ENCODE measurements around the gene RAB25. TPM values are rescaled to one million over a fixed set of nuclear protein-coding genes. Genes with fewer than 3 reads are reported as not detected.

The RAB25 gene
- total RNA-seq, 1 donor from 2014 or later = 0.38 TPM

DNA sequence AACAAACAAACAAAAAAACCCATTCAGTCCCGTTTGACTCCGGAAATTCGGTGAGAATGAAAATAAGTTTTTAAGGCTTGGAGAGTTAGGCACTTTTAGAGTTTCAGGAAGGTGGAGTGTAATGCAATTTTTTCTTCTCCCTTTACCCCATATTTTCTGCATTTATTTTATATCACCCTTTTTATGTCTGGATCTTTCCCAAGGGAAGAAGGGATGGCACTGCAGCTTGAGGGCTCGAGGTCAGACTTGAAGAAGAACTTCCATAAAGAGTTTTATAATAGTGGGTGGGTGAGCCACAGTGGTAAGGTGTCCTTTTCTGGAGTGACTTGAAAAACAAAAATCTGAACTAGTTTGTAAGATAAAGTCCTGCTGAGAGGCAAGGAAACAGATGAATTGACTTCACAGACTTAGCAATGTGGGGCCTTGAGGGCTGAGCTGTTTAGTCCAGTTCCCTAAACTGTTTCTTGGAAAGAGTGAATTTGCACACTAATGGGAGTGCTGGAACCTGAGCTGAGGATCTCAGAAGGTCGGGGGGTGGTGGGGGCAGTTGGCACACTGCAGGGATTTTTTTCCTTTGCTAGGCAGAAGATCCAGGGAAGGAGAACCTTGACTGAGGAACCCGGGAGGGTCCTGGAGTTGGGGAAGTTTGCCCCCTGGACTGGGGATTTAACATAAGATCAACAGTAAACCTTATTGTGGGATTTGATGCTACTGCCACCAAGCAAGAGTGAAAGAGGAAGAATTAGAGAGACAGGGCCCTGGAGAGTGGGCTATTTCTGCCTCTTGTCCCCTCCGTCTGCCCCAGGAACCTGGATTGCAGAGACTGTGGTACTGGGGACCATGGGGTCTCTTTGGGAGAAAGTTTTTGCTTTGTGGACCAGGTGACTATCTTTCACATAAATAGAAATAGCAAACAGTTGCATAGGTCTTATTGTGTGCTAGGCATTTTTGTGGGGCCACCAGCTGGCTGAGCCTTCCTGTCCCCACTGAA, 23.1 kb downstream of the RAB25 start:
- DNase-seq = no peak
- no peak for ATAC-seq (ENCODE audit: low read depth)
- Mint-ChIP-seq H3K27me3 (peaks cover 16% of the 10 kb centered on the region), H3K9me3 (no peaks in the 10 kb centered on the region), H3K36me3 (ENCODE audit: low read depth) (no peaks in the 10 kb centered on the region), H3K4me3 (peak overlapping the region; percentile 80), H3K4me1 (peaks cover 14% of the 10 kb centered on the region), H3K27ac (no peak overlapping the region)
- ChIA-PET POLR2A (no interaction called here), CTCF (interaction anchor here (1.1 to 1.4 kb wide), 3 partner anchors 30 to 141 kb away, joined by 3 to 4 read pairs (median 3); no protein-coding TSS in a partner anchor)
- no peak for TF ChIP-seq CTCF (IDR thresholded peaks at IDR 0.05)
- intact Hi-C loops (cut with micrococcal nuclease) = loop anchor here (5.0 kb wide), 1 partner anchor 253 kb away; the partner anchor contains the start of genes CCT3 and TSACC

GRCh38 chr1:156086256-156086662, 25.3 kb downstream of the RAB25 start:
- Mint-ChIP-seq H3K27ac (no peak overlapping the region), H3K9me3 (no peaks in the 10 kb centered on the region), H3K4me1 (peaks cover 18% of the 10 kb centered on the region), H3K4me3 (no peak overlapping the region), H3K36me3 (ENCODE audit: low read depth) (no peaks in the 10 kb centered on the region), H3K27me3 (peaks cover 19% of the 10 kb centered on the region)
- ATAC-seq (ENCODE audit: low read depth) (no peak), DNase-seq (no peak)
- POLR2A ChIA-PET = interaction anchor here (0.7 kb wide), 1 partner anchor 78 kb away, joined by 4 read pairs; no protein-coding TSS in a partner anchor
- TF ChIP-seq CTCF (IDR thresholded peaks at IDR 0.05) = no peak
- intact Hi-C loops (cut with micrococcal nuclease) = no loop called here
- CTCF ChIA-PET = no interaction called here

DNA sequence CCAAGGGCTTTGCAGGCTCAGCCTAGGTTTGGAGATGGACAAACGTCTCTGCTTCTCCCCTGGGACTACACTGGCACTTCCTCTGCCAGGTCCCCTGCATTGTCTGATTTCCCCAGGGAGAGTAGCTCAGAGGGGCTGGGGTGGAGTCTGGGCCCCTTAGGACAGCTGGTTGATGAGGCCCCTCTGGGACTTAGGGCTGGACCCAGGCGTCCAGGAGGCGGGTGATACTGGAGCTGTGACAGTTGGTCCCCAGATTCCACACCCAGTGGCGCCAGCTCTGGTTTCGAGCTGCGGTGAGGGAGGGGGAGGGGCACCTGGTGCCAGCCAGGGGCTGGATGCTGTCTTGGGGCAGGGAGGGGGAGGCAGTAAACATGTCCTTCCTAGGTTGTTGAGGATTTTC, 28.7 kb downstream of the RAB25 start:
- no peak for ATAC-seq (ENCODE audit: low read depth)
- intact Hi-C loops (cut with micrococcal nuclease) = loop anchor here (1.0 to 2.0 kb wide), 3 partner anchors 17 to 136 kb away; no protein-coding TSS in a partner anchor
- ChIA-PET POLR2A (no interaction called here), CTCF (interaction anchor here (1.3 to 13.7 kb wide), 2 partner anchors 11 to 41 kb away, joined by 3 to 422 read pairs; no protein-coding TSS in a partner anchor)
- Mint-ChIP-seq H3K4me1 (peaks cover 4% of the 10 kb centered on the region), H3K9me3 (no peaks in the 10 kb centered on the region), H3K27me3 (peaks cover 13% of the 10 kb centered on the region), H3K4me3 (no peak overlapping the region), H3K36me3 (ENCODE audit: low read depth) (no peaks in the 10 kb centered on the region), H3K27ac (no peak overlapping the region)
- no peak for TF ChIP-seq CTCF (IDR thresholded peaks at IDR 0.05)
- no peak for DNase-seq

GRCh38 chr1:156090138-156090839, 29.3 kb downstream of the RAB25 start:
- TF ChIP-seq CTCF (IDR thresholded peaks at IDR 0.05) = no peak
- CTCF ChIA-PET = interaction anchor here (0.5 to 13.7 kb wide), 8 partner anchors 10 to 235 kb away, joined by 3 to 422 read pairs (median 3); no protein-coding TSS in a partner anchor
- Mint-ChIP-seq H3K27ac (peak overlapping the region; percentile 48), H3K9me3 (no peaks in the 10 kb centered on the region), H3K4me3 (no peak overlapping the region), H3K4me1 (peaks cover 5% of the 10 kb centered on the region), H3K27me3 (peaks cover 9% of the 10 kb centered on the region), H3K36me3 (ENCODE audit: low read depth) (no peaks in the 10 kb centered on the region)
- DNase-seq (no peak), ATAC-seq (ENCODE audit: low read depth) (no peak)
- POLR2A ChIA-PET = interaction anchor here (0.9 to 1.1 kb wide), 3 partner anchors 37 to 40 kb away, joined by 3 to 4 read pairs (median 3); no protein-coding TSS in a partner anchor
- intact Hi-C loops (cut with micrococcal nuclease) = loop anchor here (1.0 to 2.0 kb wide), 3 partner anchors 17 to 135 kb away; no protein-coding TSS in a partner anchor

Data from activated B cell treated with CpG ODN at 0.5 μM for 24 hours (primary cell).